ENCODE measurements around the gene VPS37B.

Gene VPS37B

DNA sequence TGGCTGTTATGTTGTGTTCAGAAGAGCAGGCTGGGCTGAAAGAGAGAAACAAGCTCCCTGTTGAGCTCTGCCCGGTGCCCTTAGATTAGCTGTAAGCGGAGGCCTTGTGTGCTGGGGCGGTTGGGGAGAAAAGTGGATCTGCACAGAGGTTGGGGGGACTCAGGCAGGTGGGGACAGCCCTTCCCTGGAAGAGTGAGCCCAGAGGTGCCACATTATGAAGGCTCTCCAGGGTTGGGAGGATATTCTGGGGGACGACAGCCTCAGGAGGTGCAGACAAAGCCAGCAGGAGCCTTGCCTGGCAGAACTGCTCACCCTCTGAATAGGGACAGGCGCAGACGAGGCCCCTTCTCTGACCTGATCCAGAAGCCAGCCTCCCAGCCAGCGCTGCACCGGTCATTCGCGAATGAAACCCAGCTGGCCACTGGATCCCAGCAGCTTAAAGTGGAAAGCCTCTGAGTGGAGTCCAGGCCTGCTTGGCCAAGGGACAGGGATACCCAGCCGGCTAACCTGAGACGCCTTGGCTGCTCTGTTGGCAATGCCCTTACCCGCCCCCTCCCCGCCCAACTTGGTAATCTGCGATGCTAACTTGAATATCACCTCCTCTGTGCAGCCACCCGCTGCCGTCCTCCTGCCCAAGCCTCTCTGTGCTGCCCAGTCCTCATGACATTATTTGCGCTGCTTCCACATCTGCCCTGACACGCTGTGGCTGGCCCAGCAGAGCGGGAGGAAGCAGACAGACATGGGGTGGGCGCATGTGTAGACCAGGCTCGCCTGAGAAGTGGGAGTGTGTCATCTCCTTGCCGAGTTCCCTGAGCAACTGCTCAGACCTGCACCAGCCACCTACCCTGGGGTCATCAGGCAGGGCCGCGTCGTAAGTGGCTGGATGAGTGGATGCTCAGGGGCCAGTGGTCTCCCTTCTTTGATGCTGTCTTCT is 55.1 kb downstream of the VPS37B start:
- no peak for DNase-seq

- DNase-seq, result no peak
Measured at GRCh38 chr12:122839907-122840554, 55.9 kb downstream of the VPS37B start.

DNA sequence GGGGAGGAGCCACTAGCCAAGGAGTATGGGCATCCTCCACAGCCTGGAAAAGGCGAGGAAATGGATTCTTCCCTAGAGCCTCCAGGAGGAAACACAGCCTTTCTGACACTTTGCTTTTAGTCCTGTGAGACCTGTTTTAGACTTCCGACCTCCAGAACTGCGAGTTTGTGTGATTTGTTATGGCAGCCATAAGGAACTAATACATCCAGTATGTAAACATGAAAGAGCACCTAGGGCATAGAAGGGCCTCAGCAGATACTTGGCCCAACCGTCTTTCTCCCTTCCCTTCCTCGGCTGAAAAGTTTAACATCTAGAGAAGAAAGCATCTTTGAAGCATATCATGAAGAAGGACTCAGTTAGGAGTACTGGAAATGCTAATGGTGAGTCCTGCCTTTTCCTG is 57.1 kb downstream of the VPS37B start:
- no peak for DNase-seq

- no peak for DNase-seq
Measured at GRCh38 chr12:122837306-122838265, 58.3 kb downstream of the VPS37B start.

DNA sequence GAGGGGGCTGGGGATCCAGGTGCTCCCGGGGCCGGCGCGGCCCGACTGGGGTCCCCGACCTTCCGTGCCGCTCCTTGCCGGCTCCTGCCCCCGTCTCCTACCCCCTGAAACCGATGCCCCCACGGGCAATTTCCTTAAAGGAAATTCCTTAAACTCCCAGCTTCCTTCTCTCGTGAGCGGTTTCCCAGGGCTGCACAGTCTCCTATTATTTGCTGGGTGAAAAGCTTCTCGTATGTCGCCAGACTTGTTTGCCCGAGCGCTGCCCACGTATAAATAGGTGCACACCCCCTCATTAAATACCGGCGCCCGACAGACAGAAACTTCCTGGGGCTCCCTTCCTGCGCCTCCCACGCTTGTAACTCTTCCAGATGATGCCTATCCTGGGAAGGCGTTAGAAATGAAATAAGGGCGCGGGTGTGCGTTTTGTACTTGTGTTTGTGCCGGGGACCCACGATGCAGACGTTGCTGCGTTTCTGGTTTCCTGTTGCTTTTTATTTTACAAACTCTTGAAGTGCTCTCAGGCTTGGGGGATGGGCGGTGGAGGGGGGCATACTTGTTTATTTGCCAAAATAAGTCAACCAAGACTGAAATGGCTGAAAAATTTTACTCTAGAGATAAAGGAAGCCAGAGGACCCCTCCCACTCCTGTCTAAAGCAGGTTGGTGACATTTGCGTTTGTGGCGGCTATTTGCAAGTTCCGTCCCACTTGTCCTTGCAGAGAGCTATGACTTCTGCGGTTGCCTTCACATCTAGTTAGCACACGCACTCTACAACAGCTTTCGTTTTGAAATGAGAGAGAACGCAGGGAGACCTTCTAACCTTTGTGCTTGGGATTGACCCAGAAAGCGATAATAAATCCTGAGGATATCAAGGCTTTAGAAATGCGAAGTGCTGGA is 59.6 kb downstream of the VPS37B start:
- DNase-seq, result peak; percentile 79

DNA sequence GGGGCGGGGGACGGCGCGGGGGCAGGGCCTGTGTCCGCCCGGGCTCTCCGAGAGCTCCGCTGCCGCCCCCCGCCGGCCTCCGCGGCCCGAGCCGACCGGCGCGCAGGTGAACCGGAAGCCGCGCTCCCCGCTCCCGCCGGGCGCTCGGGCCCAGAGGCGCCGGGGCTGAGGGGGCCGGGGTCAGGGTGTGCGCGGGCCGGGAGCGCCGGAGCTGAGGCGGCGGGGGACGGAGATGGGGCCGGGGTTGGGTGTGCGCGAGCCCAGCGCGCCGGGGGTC is 60.2 kb downstream of the VPS37B start:
- no peak for DNase-seq

- peak; percentile 69 for DNase-seq
Measured at GRCh38 chr12:122834921-122835749, 60.8 kb downstream of the VPS37B start, which contains the start of gene HIP1R. HIP1R (plus strand) TSS chr12:122835457; CDS start chr12:122835551, 94 bp downstream.

DNA sequence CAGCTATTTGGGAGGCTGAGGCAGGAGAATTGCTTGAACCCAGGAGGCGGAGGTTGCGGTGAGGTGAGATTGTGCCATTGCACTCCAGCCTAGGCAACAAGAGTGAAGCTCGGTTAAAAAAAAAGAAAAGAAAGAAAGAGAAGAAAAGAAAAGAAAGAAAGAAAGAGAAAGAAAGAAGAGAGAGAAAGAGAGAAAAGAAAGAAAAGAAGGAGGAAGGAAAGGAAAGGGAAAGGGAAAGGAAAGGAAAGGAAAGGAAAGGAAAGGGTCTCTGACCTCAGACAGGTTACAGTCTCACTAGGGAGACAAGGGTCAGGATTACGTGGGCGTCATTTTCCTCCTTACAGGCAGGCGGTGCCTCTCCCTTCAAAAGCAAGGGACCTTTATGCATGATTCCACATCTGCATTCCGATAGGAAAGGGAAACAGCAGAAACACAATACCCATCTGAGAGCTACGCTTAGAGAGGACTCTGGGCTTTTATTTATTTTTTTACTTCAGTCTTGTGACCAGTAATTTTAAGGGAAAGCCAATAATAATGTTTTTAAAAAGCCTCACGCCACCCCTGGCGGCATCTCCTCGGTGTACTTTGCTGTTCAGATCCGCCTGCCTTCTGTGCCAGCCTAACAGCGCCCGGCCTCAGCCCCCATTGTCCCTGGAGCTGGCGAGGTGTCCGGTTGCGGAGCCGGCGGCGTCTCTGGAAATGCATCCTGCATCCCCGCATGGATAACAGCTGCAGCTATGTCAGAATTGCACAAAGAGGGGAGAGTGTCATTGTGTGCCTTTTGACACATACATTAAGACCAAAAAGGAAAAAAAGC is 61.6 kb downstream of the VPS37B start:
- DNase-seq, result peak; percentile 90

- no peak for DNase-seq
Measured at GRCh38 chr12:122830517-122831214, 65.3 kb downstream of the VPS37B start.

DNA sequence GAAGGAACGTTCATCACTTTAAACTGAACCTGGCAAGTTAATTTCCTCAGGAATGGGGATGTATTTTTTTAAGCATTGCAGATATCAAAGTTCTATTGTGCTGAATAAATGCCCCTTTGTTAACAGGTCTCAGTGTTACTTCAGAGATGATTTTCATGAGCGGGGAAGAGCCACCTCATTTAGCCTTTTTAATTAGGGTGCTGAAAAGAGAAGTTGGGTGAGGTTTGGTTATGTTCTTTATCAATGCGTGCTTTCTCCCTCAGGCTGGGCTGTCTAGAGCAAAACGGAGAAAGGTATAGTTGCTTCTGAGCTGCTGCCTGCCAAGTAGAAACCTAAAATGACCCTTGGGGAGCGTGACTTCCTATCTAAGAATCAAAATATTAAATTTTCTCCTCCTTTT is 68.7 kb downstream of the VPS37B start:
- DNase-seq, result no peak

GRCh38 chr12:122825773-122826724 is 69.9 kb downstream of the VPS37B start:
- peak; percentile 59 for DNase-seq

GRCh38 chr12:122823429-122823828 is 72.5 kb downstream of the VPS37B start:
- DNase-seq, result no peak

- DNase-seq, result no peak
Measured at GRCh38 chr12:122820838-122821271, 75.1 kb downstream of the VPS37B start.

DNA sequence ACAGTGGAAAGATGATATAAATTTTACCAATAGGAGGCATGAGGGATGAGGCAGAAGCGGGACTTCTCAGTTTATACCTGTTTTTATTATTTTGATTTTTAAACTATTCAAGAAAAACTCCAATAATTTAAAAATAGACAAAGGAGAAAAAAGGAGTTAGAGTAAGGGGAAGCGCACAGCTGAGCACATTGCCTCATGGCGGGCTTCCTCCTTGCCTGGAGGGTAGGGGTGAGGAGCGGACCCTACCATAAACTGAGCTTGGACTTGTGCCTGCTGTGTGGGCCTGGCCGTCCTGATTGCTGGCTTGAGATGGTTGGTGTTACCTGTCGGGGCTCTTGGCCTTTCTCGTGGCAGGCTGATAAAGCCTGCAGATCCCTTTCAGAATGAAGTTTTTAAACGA is 75.8 kb downstream of the VPS37B start:
- DNase-seq, result no peak

- DNase-seq, result no peak
Measured at GRCh38 chr12:122819209-122819785, 76.6 kb downstream of the VPS37B start.
